Stomach (tissue), 9 donors: ENCODE results near the gene MBD4. TPM values are rescaled to one million over a fixed set of nuclear protein-coding genes. Genes with fewer than 3 reads are reported as not detected.
"Not testable (repeated sequence)": the region's sequence is repeated elsewhere in the genome, so short reads cannot be mapped to it uniquely, and the experiment has no call there.

Experiments used
- DNase-seq, 2 donors: peaks; one replicate each; pipeline versions ENCODE4 v3.0.0 to v3.0.0-alpha.2; 2013 to 2019
- H3K27ac ChIP-seq, 5 donors: fragments of 200-600 bp in 4 of 5; sonication (generic) in 4 of 5; one replicate each; pipeline ENCODE4 v1.5.1; 2013 to 2019; ENCODE audit warnings: mild to moderate bottlenecking in 1 of 5, moderate library complexity in 1 of 5
- H3K27me3 ChIP-seq, 3 donors: fragments of 200-600 bp; sonication (generic); one replicate each; pipeline ENCODE4 v1.5.1; 2017 to 2019; ENCODE audit warnings: mixed run types in 1 of 3
- H3K36me3 ChIP-seq, 4 donors: fragments of 200-600 bp; sonication (generic); 1 replicate in 3 of 4; 2 replicates in 1 of 4; pipeline ENCODE4 v1.5.1; 2016 to 2019
- H3K4me1 ChIP-seq, 4 donors: fragments of 200-600 bp; sonication (generic); one replicate each; pipeline ENCODE4 v1.5.1; 2016 to 2019
- H3K4me3 ChIP-seq, 4 donors: fragments of 200-600 bp; sonication (generic) in 3 of 4; one replicate each; pipeline ENCODE4 v1.5.1; 2016 to 2019; ENCODE audit warnings: mild to moderate bottlenecking in 1 of 4
- H3K9me3 ChIP-seq, 4 donors: fragments of 200-600 bp; sonication (generic); one replicate each; pipeline ENCODE4 v1.5.1; 2016 to 2019
- CTCF ChIP-seq, 7 experiments: fragments of 450-650 bp in 4 of 7; fragments of 200-600 bp in 3 of 7; sonication (generic) in 3 of 7; IDR thresholded peaks; one replicate each; pipeline ENCODE4 v1.5.1; 2016 to 2019; ENCODE audit warnings: antibody characterized with exemption in 7 of 7, control low read depth in 2 of 7, mild to moderate bottlenecking in 1 of 7
- EP300 ChIP-seq: sonication (generic); formaldehyde crosslinking; IDR thresholded peaks from one replicate; pipeline ENCODE4 v1.6.1; 2017; ENCODE audit warnings: antibody characterized with exemption
- POLR2A ChIP-seq, 4 donors: fragments of 450-650 bp; IDR thresholded peaks; one replicate each; pipeline ENCODE4 v1.6.1; 2016; ENCODE audit warnings: antibody characterized with exemption in 4 of 4, control low read depth in 2 of 4, mild to moderate bottlenecking in 1 of 4, moderate library complexity in 1 of 4
- POLR2AphosphoS5 ChIP-seq, 3 donors: sonication (generic); formaldehyde crosslinking; IDR thresholded peaks; one replicate each; pipeline ENCODE4 v1.6.1; 2016; ENCODE audit warnings: antibody characterized with exemption in 3 of 3
- WGBS, 5 donors: extraction: QIAGEN DNeasy Blood & Tissue Kit in 3 of 5; methylation state at CpG; one replicate each; pipeline versions ENCODE4 v1.1.5 to v1.1.7; 2013 to 2018; 5-methylcytosine and 5-hydroxymethylcytosine counted together
- intact Hi-C: fragments of 100-400 bp; cut with DNase I; formaldehyde crosslinking; loops from one replicate; pipeline ENCODE4 v1.15.1; 2023; ENCODE audit warnings: low total_unique reads
- polyA plus RNA-seq, 3 donors: library from polyadenylated mRNA; stranded (reverse); fragments of 200-250 nt; gene quantifications; one replicate each; pipeline ENCODE4 v1.2.3, GENCODE V29; 2013
- total RNA-seq, 5 donors: library from RNA; depleted of rRNA; stranded (reverse); fragments of >200 nt; gene quantifications; one replicate each; pipeline versions ENCODE4 v1.1.0 to v1.2.3, GENCODE V29; 2014 to 2016
- donor health status: healthy with polysubstance abuse.
- donor health status: Bipolar disorder and iron deficiency.
- donor health status: healthy.

MBD4 gene
- total and polyA plus RNA-seq, 8 donors, result 5.8 to 74.1 (median 21.7) TPM

GRCh38 chr3:129402210-129402609, 37.5 kb downstream of the MBD4 start:
- Histone ChIP-seq H3K27ac (no peak overlapping the region), H3K9me3 (no peaks in the 10 kb centered on the region), H3K36me3 (peaks cover 0 to 1% (median 0%) of the 10 kb centered on the region in 4 donors), H3K4me3 (no peak overlapping the region), H3K27me3 (no peaks in the 10 kb centered on the region), H3K4me1 (peaks cover 8 to 19% (median 16%) of the 10 kb centered on the region in 4 donors)
- no peak for DNase-seq
- no peak for TF ChIP-seq CTCF (IDR thresholded peaks at IDR 0.05)
- TF ChIP-seq POLR2A (IDR thresholded peaks at IDR 0.05), result no peak
- TF ChIP-seq EP300, result no peak
- no peak for TF ChIP-seq POLR2AphosphoS5 (IDR thresholded peaks at IDR 0.05)
- intact Hi-C loops, result no loop called here
- 76 to 85% (median 79%) methylated on average over 7 of the region's 7 CpGs for WGBS, 5 donors

DNA sequence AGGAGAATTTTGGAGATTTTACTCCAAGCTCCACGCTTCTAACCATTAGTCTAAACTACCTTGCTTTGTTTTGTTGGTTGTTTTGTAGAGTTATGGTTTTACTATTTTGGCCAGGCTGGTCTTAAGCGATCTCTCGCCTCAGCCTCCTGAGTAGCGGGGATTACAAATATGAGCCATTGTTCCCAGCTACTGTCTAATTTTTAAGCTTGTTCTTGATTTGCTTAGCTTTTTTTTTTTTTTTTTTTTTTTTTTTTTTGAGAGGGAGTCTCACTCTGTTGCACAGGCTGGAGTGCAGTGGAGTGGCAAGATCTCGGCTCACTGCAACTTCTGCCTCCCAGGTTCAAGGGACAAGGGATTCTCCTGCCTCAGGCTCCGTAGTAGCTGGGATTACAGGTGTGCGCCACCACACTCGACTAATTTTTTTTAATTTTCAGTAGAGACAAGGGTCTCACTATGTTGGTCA, 39.8 kb downstream of the MBD4 start:
- H3K4me3 ChIP-seq, result peak overlapping the region; percentile 80 to 93 (median 91)

DNA sequence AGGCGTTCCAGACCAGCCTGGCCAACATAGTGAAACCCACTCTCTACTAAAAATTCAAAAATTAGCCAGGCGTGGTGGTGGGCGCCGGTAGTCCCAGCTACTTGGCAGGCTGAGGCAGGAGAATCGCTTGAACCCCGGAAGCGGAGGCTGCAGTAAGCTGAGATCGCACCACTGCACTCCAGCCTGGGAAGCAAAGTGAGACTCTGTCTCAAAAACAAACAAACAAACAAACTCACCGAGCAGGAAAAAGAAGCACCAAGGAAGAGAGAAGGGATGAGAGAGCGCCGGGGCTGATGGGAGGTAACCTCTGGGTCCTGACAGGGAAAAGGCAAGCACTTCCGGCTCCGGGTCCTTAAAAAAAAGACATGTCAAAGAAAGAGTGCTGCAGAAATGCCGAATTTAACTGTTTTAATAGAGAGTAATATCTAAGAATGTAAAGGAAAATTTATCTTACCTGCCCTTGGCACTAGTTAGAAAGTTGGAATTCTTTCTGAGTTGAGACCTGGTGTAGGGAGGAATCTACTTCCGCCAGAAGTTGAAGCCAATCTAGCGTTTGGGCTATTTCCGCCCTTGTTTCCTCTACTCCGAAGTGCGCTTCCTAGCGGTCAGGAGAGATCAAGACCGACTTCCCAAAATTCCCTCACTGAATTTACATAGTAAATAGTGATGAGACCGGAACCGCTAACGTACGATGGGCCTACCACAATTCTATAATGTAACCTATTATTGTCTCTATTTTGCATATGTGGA, 40.4 kb downstream of the MBD4 start:
- peaks cover 8 to 38% (median 25%) of the 10 kb centered on the region in 4 donors for H3K4me1 ChIP-seq
- WGBS, 5 donors, result 0 to 1% (median 1%) methylated on average over 24 to 25 of the region's 25 CpGs
- intact Hi-C loops, result no loop called here
- peak overlapping the region; percentile 83 to 93 (median 89) for H3K27ac ChIP-seq
- peak overlapping the region; percentile 80 to 93 (median 91) for H3K4me3 ChIP-seq
- no peaks in the 10 kb centered on the region for H3K27me3 ChIP-seq
- peak; percentile 89 to 97 for DNase-seq
- TF ChIP-seq CTCF (IDR thresholded peaks at IDR 0.05) (peak in 5 of 7 experiments; percentile 51 to 90 (median 63)), POLR2AphosphoS5 (IDR thresholded peaks at IDR 0.05) (peak in 1 of 3 donors; percentile 84), EP300 (no peak)
- no peaks in the 10 kb centered on the region for H3K9me3 ChIP-seq
- peaks cover 0 to 23% (median 17%) of the 10 kb centered on the region in 4 donors for H3K36me3 ChIP-seq

More for the DNA sequence above, 39.8 kb downstream of the MBD4 start:
- Histone ChIP-seq H3K27ac (peak overlapping the region in 4 of 5 donors; percentile 84 to 93 (median 90)), H3K4me1 (peaks cover 8 to 38% (median 25%) of the 10 kb centered on the region in 4 donors), H3K27me3 (no peaks in the 10 kb centered on the region), H3K9me3 (no peaks in the 10 kb centered on the region), H3K36me3 (peaks cover 0 to 22% (median 17%) of the 10 kb centered on the region in 4 donors)
- intact Hi-C loops, result no loop called here
- TF ChIP-seq EP300 (no peak), CTCF (IDR thresholded peaks at IDR 0.05) (peak in 1 of 7 experiments; percentile 28)
- DNase-seq, result no peak
- 40 to 52% (median 49%) methylated on average over 8 of the region's 8 CpGs for WGBS, 5 donors

DNA sequence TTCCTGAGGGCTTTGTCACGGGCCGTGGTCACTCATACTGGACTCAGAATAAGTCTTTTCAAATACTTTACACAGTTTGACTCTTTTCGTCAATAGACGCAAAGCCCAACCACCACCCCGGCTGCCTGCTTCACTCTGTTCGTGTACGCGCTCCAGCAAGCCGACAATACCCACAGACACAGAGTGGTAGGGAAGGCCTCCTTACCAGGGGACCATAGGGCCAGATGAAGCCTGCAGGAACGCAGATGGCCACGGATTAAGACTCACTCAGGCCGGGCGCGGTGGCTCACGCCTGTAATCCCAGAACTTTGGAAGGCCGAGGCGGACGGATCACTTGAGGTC, 41.0 kb downstream of the MBD4 start:
- intact Hi-C loops, result no loop called here
- H3K27me3 ChIP-seq, result no peaks in the 10 kb centered on the region
- TF ChIP-seq POLR2AphosphoS5 (IDR thresholded peaks at IDR 0.05) (no peak), EP300 (no peak), CTCF (IDR thresholded peaks at IDR 0.05) (no peak), POLR2A (IDR thresholded peaks at IDR 0.05) (no peak)
- peaks cover 0 to 27% (median 22%) of the 10 kb centered on the region in 4 donors for H3K36me3 ChIP-seq
- H3K4me3 ChIP-seq, result peak overlapping the region; percentile 80 to 93 (median 91)
- no peaks in the 10 kb centered on the region for H3K9me3 ChIP-seq
- 0 to 2% (median 1%) methylated on average over 9 to 18 of the region's 18 CpGs for WGBS, 5 donors
- DNase-seq, result peak; percentile 26 to 40
- peaks cover 8 to 38% (median 25%) of the 10 kb centered on the region in 4 donors for H3K4me1 ChIP-seq
- H3K27ac ChIP-seq, result peak overlapping the region; percentile 83 to 93 (median 89)

DNA sequence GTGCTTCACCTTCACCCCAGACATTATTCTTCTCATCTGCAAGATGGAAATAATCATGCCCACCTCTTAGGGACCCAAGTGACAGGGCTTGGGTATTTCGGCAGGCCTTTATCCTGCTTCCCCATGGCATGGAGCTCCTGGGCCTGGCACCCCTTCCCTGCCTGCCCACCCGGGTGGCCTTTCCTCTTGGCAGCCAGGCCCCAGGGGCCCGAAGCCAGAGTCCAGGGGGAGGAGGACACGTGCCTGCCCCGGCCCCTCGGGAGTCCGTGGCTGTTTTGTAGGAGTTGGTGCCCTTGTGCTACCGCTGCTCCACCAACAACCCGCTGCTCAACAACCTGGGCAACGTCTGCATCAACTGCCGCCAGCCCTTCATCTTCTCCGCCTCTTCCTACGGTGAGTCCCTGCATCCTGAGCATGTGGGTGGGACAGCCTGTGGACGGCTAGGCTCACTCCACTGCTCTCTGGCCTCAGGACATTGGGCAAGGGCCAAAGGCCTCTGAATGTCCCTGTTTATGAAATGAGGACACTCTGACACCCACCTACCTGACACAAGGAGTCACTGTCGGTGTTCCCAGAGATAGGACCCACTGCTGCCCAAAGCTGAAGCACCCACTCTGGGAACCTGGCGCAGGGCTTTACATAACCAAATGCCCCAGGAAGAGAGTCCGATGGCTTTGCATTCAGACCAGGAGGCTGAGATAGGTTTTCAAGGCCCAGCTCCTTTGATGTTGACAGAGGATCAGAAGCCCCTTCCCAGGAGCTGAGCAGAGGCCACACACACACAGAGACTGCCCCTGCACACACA, 45.8 kb downstream of the MBD4 start:
- DNase-seq, H3K4me3 ChIP-seq, H3K9me3 ChIP-seq, intact Hi-C loops, H3K27me3 ChIP-seq, H3K27ac ChIP-seq: not testable (repeated sequence)
- Histone ChIP-seq H3K36me3 (peaks cover 20 to 75% (median 67%) of the 10 kb centered on the region in 4 donors), H3K4me1 (peaks cover 8 to 42% (median 28%) of the 10 kb centered on the region in 4 donors)
- 66 to 91% (median 85%) methylated on average over 3 to 12 of the region's 17 CpGs for WGBS, 5 donors
